ENCODE measurements around the gene CARD11. TPM values are rescaled to one million over a fixed set of nuclear protein-coding genes. Genes with fewer than 3 reads are reported as not detected.
A peak's percentile ranks its signal among the peaks of the same experiment; 100 is the strongest.

CARD11 gene
- total RNA-seq, 2 experiments from 2014 or later = 118 to 122 TPM

DNA sequence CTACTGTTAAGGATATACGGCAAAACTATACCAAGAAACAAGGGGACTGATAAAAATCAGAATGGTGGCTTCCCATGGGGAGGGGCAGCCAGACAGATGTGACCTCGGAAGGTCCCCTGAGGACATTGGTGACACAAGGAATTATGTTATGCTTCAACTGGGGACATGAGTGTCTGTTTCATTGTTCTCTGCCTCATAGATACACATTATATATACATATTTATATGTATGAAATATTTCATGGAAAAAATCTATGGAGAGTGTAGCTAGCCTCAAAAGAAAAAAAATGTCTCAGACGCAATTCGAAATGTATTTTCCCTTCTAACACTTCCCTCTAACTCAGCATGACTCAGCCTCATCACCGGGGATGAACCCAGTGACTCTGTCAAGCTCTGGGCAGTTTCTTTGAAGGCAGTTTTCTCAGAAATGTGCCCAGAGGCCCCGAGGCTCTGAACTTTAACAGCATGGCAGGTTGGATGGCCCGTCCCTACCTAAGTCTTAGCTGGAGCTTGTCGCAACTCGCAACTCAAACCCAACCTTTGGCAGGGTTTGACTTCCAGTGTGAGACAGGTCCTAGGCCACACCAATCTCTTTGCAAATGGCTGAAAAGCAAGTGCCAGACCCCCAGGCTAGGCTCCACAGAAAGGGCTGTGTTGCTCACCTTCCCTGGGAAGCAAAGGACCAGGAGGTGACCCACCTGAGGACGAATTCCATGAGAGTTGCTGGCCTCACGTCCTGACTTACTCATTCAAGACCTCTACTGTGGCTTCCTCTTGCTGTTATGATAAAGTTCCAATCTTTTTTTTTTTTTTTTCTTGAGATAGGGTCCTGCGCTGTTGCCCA is 86.9 kb downstream of the CARD11 start:
- H3K27me3 ChIP-seq (ENCODE audit: control insufficient read depth in 1 of 2, insufficient read depth in 2 of 2, low read length in 2 of 2) = no peaks in the 10 kb centered on the region
- Mint-ChIP-seq H3K9me3 (no peaks in the 10 kb centered on the region), H3K27ac (peak overlapping the region; percentile 74), H3K36me3 (ENCODE audit: low read depth) (peaks cover 89% of the 10 kb centered on the region), H3K4me3 (no peak overlapping the region), H3K27me3 (no peaks in the 10 kb centered on the region), H3K4me1 (ENCODE audit: low read depth) (peaks cover 69% of the 10 kb centered on the region)
- peak in 4 of 14 experiments; percentile 31 to 63 (median 44) for DNase-seq
- H3K27ac ChIP-seq (ENCODE audit: low read depth in 1 of 2, low read length in 2 of 2) = no peak overlapping the region
- POLR2A ChIA-PET = interaction anchor here (1.3 kb wide), 1 partner anchor 10 kb away, joined by 3 read pairs; no protein-coding TSS in a partner anchor
- intact Hi-C loops (cut with DNase I, micrococcal nuclease) = loop anchor here in 1 of 2 experiments (10.0 kb wide), 2 partner anchors 58 to 88 kb away; partner anchors contain the start of gene CARD11
- H3K4me1 ChIP-seq (ENCODE audit: insufficient read depth, low read length) = peaks cover 47% of the 10 kb centered on the region
- CTCF ChIA-PET = interaction anchor here (1.3 to 1.4 kb wide), 2 partner anchors 86 to 198 kb away, joined by 3 to 4 read pairs; no protein-coding TSS in a partner anchor
- H3K36me3 ChIP-seq (ENCODE audit: insufficient read depth, low read length) = peaks cover 70% of the 10 kb centered on the region
- TF ChIP-seq CTCF (IDR thresholded peaks at IDR 0.05) = no peak
- no peaks in the 10 kb centered on the region for H3K9me3 ChIP-seq (ENCODE audit: control insufficient read depth in 1 of 2, insufficient read depth in 1 of 2, low read length in 2 of 2)
- ATAC-seq (ENCODE audit: poor library complexity) = peak; percentile 21
- H3K4me3 ChIP-seq (ENCODE audit: low read length) = no peak overlapping the region

- H3K27ac ChIP-seq (ENCODE audit: low read depth in 1 of 2, low read length in 2 of 2) = no peak overlapping the region
- peaks cover under 1% of the 10 kb centered on the region for H3K9me3 Mint-ChIP-seq
- H3K27me3 Mint-ChIP-seq = no peaks in the 10 kb centered on the region
- H3K36me3 ChIP-seq (ENCODE audit: insufficient read depth, low read length) = peaks cover 70% of the 10 kb centered on the region
- H3K4me1 ChIP-seq (ENCODE audit: insufficient read depth, low read length) = peaks cover 52% of the 10 kb centered on the region
- H3K27me3 ChIP-seq (ENCODE audit: control insufficient read depth in 1 of 2, insufficient read depth in 2 of 2, low read length in 2 of 2) = no peaks in the 10 kb centered on the region
- DNase-seq (no peak), ATAC-seq (ENCODE audit: poor library complexity) (no peak)
- POLR2A ChIA-PET = interaction anchor here (1.3 kb wide), 1 partner anchor 11 kb away, joined by 3 read pairs; no protein-coding TSS in a partner anchor
- H3K4me3 ChIP-seq (ENCODE audit: low read length) = no peak overlapping the region
- intact Hi-C loops (cut with DNase I, micrococcal nuclease) = loop anchor here in 1 of 2 experiments (10.0 kb wide), 2 partner anchors 59 to 89 kb away; partner anchors contain the start of gene CARD11
- CTCF ChIA-PET = interaction anchor here (1.4 kb wide), 1 partner anchor 86 kb away, joined by 3 read pairs; no protein-coding TSS in a partner anchor
- H3K36me3 Mint-ChIP-seq (ENCODE audit: low read depth) = peaks cover 92% of the 10 kb centered on the region
- H3K4me1 Mint-ChIP-seq (ENCODE audit: low read depth) = peaks cover 68% of the 10 kb centered on the region
- no peak overlapping the region for H3K4me3 Mint-ChIP-seq
- no peaks in the 10 kb centered on the region for H3K9me3 ChIP-seq (ENCODE audit: control insufficient read depth in 1 of 2, insufficient read depth in 1 of 2, low read length in 2 of 2)
- no peak for TF ChIP-seq CTCF (IDR thresholded peaks at IDR 0.05)
- peak overlapping the region; percentile 90 for H3K27ac Mint-ChIP-seq
Observed at GRCh38 chr7:2956076-2956475, 87.6 kb downstream of the CARD11 start.

GRCh38 chr7:2955269-2955668 is 88.4 kb downstream of the CARD11 start:
- H3K27me3 Mint-ChIP-seq = no peaks in the 10 kb centered on the region
- H3K27ac Mint-ChIP-seq = peak overlapping the region; percentile 90
- ATAC-seq (ENCODE audit: poor library complexity) = no peak
- intact Hi-C loops (cut with DNase I, micrococcal nuclease) = loop anchor here in 1 of 2 experiments (10.0 kb wide), 2 partner anchors 60 to 90 kb away; partner anchors contain the start of gene CARD11
- no peaks in the 10 kb centered on the region for H3K27me3 ChIP-seq (ENCODE audit: control insufficient read depth in 1 of 2, insufficient read depth in 2 of 2, low read length in 2 of 2)
- peaks cover 6% of the 10 kb centered on the region for H3K9me3 Mint-ChIP-seq
- peak in 2 of 14 experiments; percentile 2 to 29 for DNase-seq
- H3K36me3 Mint-ChIP-seq (ENCODE audit: low read depth) = peaks cover 96% of the 10 kb centered on the region
- H3K9me3 ChIP-seq (ENCODE audit: control insufficient read depth in 1 of 2, insufficient read depth in 1 of 2, low read length in 2 of 2) = no peaks in the 10 kb centered on the region
- H3K36me3 ChIP-seq (ENCODE audit: insufficient read depth, low read length) = peaks cover 74% of the 10 kb centered on the region
- ChIA-PET POLR2A (interaction anchor here (1.0 to 1.6 kb wide), 3 partner anchors 9 to 47 kb away, joined by 3 to 5 read pairs (median 4); no protein-coding TSS in a partner anchor), CTCF (no interaction called here)
- H3K27ac ChIP-seq (ENCODE audit: low read depth in 1 of 2, low read length in 2 of 2) = peak overlapping the region in 1 of 2 donors; percentile 36
- TF ChIP-seq CTCF (IDR thresholded peaks at IDR 0.05) = no peak
- H3K4me1 Mint-ChIP-seq (ENCODE audit: low read depth) = peaks cover 76% of the 10 kb centered on the region
- peaks cover 48% of the 10 kb centered on the region for H3K4me1 ChIP-seq (ENCODE audit: insufficient read depth, low read length)
- no peak overlapping the region for H3K4me3 ChIP-seq (ENCODE audit: low read length)
- peak overlapping the region; percentile 42 for H3K4me3 Mint-ChIP-seq

Measured in CD4-positive, alpha-beta T cell (primary cell).